Activated naive CD8-positive, alpha-beta T cell treated with anti-CD3 and anti-CD28 coated beads, Interleukin-2, amount 10 ng/mL, durations not matched to agents 7 days and 5 days (primary cell): ENCODE measurements around the gene NUMA1. TPM values are rescaled to one million over a fixed set of nuclear protein-coding genes. Genes with fewer than 3 reads are reported as not detected.

Experiments used
- ATAC-seq: fragments of 150-1000 bp; cut with Tn5 transposase; one replicate; pipeline ENCODE4 v1.10.0; 2021; ENCODE audit warnings: low read depth, moderate library complexity
- POLR2A ChIA-PET: fragments of 350-600 bp; sonication (Branson Sonifier 250); formaldehyde crosslinking; loops from one replicate; lab custom pipeline; 2021; ENCODE audit warnings: antibody characterized with exemption; lab: Charles Lee
- DNase-seq: peaks from one replicate; pipeline ENCODE4 v3.0.0; 2021
- H3K27ac Mint-ChIP-seq: one replicate; pipeline ENCODE4 v1.8.0; 2022; ENCODE audit warnings: mild to moderate bottlenecking, mixed read lengths
- H3K27me3 Mint-ChIP-seq: one replicate; pipeline ENCODE4 v1.8.0; 2022; ENCODE audit warnings: mild to moderate bottlenecking, moderate library complexity, mixed read lengths
- H3K36me3 Mint-ChIP-seq: one replicate; pipeline ENCODE4 v1.8.0; 2021; ENCODE audit warnings: mild to moderate bottlenecking, mixed read lengths
- H3K4me1 Mint-ChIP-seq: one replicate; pipeline ENCODE4 v1.8.0; 2021; ENCODE audit warnings: mixed read lengths
- H3K4me3 Mint-ChIP-seq: one replicate; pipeline ENCODE4 v1.8.0; 2022; ENCODE audit warnings: mild to moderate bottlenecking, moderate library complexity, mixed read lengths
- H3K9me3 Mint-ChIP-seq: one replicate; pipeline ENCODE4 v1.8.0; 2021; ENCODE audit warnings: mixed read lengths
- total RNA-seq, 2 experiments: library from RNA; stranded (reverse); gene quantifications; one replicate each; pipeline ENCODE4 v1.2.3, GENCODE V29; 2021

The NUMA1 gene
- total RNA-seq, 2 experiments from 2014 or later, result 262 to 263 TPM

DNA sequence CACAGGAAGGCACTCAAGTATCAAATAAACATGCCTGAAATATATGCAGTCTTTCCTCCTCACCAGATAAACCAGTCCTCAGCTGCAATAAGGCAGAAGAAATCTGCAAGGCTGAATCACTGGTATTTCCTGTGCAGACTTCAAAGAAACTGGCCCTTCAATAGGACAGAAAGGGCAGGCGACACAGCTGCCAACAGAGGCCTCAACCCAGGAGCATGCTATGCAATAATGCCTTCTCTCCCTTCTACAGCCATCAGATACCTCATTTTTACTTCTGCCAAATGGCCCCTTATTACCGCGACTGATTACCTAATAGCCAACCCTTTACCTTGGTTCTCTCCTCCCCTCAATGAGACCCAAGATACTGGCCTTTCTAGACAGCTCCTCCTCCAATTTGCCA is 8.0 kb downstream of the NUMA1 start:
- DNase-seq (no peak), ATAC-seq (peak; percentile 67)
- H3K4me3 Mint-ChIP-seq, result no peak overlapping the region
- no peaks in the 10 kb centered on the region for H3K9me3 Mint-ChIP-seq
- no peaks in the 10 kb centered on the region for H3K27me3 Mint-ChIP-seq
- peak overlapping the region; percentile 42 for H3K27ac Mint-ChIP-seq
- H3K36me3 Mint-ChIP-seq, result peaks cover 38% of the 10 kb centered on the region
- POLR2A ChIA-PET, result no interaction called here
- H3K4me1 Mint-ChIP-seq, result peaks cover 52% of the 10 kb centered on the region

DNA sequence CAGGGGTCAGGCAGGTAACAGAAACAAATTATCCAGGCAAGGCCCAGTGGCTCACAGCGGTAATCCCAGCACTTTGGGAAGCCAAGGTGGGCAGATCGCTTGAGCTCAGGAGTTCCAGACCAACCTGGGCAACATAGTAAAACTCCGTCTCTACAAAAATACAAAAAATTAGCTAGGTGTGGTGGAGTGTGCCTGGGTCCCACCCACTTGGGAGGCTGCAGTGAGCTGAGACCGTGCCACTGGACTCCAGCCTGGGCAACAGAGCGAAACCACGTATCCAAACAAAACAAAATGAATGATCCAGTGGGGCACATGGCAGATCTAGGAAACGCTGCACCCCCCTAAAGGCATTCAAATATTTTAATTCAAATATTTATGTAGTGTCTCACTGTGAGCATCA is 9.9 kb downstream of the NUMA1 start:
- POLR2A ChIA-PET, result interaction anchor here (1.4 kb wide), 1 partner anchor 9 kb away, joined by 4 read pairs; no protein-coding TSS in a partner anchor
- Mint-ChIP-seq H3K36me3 (peaks cover 42% of the 10 kb centered on the region), H3K9me3 (no peaks in the 10 kb centered on the region), H3K4me1 (peaks cover 48% of the 10 kb centered on the region), H3K27ac (no peak overlapping the region), H3K27me3 (no peaks in the 10 kb centered on the region), H3K4me3 (no peak overlapping the region)
- ATAC-seq, result no peak
- no peak for DNase-seq

DNA sequence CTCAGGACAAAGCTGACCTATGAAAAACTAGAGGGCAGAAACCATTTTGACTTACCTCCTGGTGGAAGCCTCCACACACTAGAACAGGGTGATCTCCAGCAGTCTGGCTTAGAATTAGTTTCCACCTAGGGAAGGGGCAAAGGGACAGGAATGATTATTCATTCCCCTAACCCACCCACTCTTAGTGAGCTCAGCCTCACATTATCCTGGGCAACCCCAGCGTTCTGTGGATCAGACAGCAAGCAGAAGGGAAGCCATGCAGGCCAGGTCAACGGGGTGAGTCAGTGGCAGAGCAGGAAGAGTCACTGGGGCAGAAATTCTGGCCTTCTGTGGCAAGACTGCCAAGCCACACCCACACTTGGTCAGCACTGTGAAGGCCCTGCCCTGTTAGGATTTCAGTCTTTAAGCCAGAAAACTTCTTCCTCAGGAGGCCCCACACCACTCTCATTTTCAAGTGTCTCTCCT is 10.5 kb downstream of the NUMA1 start:
- ATAC-seq, result no peak
- H3K27ac Mint-ChIP-seq, result peak overlapping the region; percentile 52
- H3K4me3 Mint-ChIP-seq, result no peak overlapping the region
- POLR2A ChIA-PET, result interaction anchor here (1.4 kb wide), 1 partner anchor 10 kb away, joined by 4 read pairs; no protein-coding TSS in a partner anchor
- no peak for DNase-seq
- no peaks in the 10 kb centered on the region for H3K27me3 Mint-ChIP-seq
- peaks cover 47% of the 10 kb centered on the region for H3K4me1 Mint-ChIP-seq
- H3K36me3 Mint-ChIP-seq, result peaks cover 40% of the 10 kb centered on the region
- H3K9me3 Mint-ChIP-seq, result no peaks in the 10 kb centered on the region

DNA sequence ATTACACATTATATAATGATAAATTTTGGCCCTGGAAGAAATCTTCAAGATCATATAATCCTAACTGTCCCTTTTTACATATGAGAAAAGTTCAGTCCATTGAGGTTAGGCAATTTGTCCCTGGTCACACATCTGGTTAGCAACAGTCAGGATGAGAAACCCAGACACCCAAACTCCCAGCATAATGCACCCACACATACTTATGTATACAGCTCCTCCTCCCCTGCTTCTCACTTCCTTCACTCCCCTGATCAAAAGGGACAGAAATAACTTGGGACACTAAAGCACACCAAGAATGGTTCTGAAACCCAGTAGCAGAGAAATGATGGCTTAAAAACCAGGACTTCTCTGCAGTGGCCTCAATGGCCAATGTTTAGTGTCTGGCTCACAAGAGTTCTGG is 11.1 kb downstream of the NUMA1 start:
- no peaks in the 10 kb centered on the region for H3K9me3 Mint-ChIP-seq
- peaks cover 47% of the 10 kb centered on the region for H3K4me1 Mint-ChIP-seq
- no peak for ATAC-seq
- no peak overlapping the region for H3K4me3 Mint-ChIP-seq
- DNase-seq, result no peak
- peaks cover 38% of the 10 kb centered on the region for H3K36me3 Mint-ChIP-seq
- POLR2A ChIA-PET, result interaction anchor here (0.7 kb wide), 1 partner anchor 318 kb away, joined by 4 read pairs; no protein-coding TSS in a partner anchor
- H3K27ac Mint-ChIP-seq, result peak overlapping the region; percentile 60
- no peaks in the 10 kb centered on the region for H3K27me3 Mint-ChIP-seq

DNA sequence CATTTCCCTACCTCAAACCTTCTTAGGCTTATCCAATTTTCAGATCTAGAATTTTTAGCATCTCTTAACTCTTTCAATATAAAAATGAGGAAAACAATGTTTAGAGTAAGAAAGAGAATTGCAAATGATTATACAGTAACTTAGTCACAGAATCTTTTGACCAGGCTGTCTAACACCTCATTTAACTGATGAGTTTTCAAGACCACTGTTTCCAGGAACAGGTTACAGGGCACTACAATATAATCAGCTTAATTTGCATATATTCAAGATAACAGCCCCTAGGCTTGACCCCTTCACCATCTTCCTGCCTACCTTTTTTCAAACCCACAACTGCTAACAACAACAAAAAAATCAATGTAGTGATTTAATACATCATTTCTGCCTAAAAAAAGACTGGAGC is 12.7 kb downstream of the NUMA1 start:
- H3K27ac Mint-ChIP-seq, result no peak overlapping the region
- peaks cover 40% of the 10 kb centered on the region for H3K4me1 Mint-ChIP-seq
- no peaks in the 10 kb centered on the region for H3K27me3 Mint-ChIP-seq
- no peak overlapping the region for H3K4me3 Mint-ChIP-seq
- POLR2A ChIA-PET, result interaction anchor here (1.1 to 1.5 kb wide), 2 partner anchors 11 to 45 kb away, joined by 3 read pairs; partner anchors contain the start of gene ANAPC15
- no peaks in the 10 kb centered on the region for H3K9me3 Mint-ChIP-seq
- ATAC-seq (no peak), DNase-seq (no peak)
- H3K36me3 Mint-ChIP-seq, result peaks cover 36% of the 10 kb centered on the region

DNA sequence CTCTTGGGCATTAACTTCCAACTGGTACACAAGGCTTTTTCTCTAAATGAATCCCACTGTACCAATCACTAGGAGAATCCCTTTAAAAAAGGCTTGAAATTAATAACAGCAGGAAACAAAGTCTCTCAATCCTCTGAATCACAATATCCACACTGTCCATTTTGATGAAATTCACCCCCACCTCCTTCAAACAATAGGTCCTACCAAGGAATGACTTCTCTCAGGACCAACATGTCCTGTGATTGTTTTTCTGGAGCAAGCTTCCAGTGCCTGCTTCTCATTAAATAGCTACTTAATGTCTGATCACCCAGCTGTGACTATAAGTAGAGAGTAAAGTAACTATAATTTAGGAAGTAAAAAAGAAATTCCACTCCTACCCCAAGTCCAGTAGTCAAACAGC is 13.1 kb downstream of the NUMA1 start:
- no peak for DNase-seq
- no peak for ATAC-seq
- Mint-ChIP-seq H3K4me3 (no peak overlapping the region), H3K27ac (no peak overlapping the region), H3K4me1 (peaks cover 36% of the 10 kb centered on the region), H3K36me3 (peaks cover 35% of the 10 kb centered on the region), H3K9me3 (no peaks in the 10 kb centered on the region), H3K27me3 (no peaks in the 10 kb centered on the region)
- POLR2A ChIA-PET, result interaction anchor here (1.1 to 1.5 kb wide), 2 partner anchors 12 to 45 kb away, joined by 3 read pairs; partner anchors contain the start of gene ANAPC15

DNA sequence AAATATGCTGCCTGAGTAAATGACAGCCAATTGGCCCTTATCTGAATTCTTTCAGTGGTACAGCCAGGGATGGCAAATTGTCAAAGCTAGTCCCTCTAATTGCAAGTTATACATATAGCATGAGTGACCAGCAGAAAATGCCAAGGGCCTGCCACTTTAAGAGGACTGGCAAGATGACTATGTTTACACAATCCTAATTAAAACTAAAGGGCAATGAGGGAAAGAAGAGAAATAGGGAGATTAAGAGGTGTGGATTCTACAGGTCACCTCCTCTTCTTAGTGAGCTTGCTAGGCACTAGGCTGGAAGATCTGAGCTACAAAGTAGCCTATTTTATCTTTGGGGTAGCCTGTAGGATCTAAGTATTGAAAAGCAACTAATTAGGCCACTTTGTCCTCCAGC is 13.5 kb downstream of the NUMA1 start:
- POLR2A ChIA-PET, result interaction anchor here (1.1 kb wide), 1 partner anchor 46 kb away, joined by 3 read pairs; the partner anchor contains the start of gene ANAPC15
- H3K27me3 Mint-ChIP-seq, result no peaks in the 10 kb centered on the region

DNA sequence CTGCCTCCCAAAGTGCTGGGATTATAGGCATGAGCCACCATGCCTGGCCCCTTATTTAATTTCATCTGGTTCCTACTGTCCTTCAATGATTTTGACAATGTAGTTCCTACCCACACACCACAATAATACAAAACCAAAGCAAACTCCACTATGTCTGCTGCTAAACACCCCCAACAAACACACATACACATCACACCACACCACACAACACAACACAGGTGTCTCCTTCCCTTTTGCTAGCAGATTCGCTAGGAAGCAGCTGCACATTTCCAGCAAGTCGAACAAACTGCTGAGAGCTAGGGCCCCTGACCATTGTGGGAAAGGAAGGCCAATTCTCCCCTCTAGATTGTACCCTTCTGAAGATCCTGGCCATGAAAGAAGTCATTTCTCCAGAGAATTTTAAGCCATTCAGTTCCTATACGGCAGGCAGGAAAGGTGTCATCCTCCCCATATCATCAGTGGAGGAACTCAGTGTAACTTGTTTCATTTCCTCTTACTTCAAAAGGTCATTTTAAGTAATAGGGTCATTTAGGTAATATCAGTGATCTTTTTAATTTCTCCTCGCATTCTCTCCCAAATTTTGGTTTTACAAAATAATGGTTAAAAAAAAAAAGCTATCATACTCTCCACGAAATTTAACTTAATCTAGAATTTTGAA is 18.5 kb downstream of the NUMA1 start:
- Mint-ChIP-seq H3K27me3 (no peaks in the 10 kb centered on the region), H3K27ac (no peak overlapping the region), H3K9me3 (no peaks in the 10 kb centered on the region), H3K4me3 (no peak overlapping the region), H3K36me3 (peaks cover 16% of the 10 kb centered on the region), H3K4me1 (peaks cover 10% of the 10 kb centered on the region)
- POLR2A ChIA-PET, result no interaction called here
- DNase-seq (no peak), ATAC-seq (no peak)

More for the DNA sequence above, 13.5 kb downstream of the NUMA1 start:
- Mint-ChIP-seq H3K4me3 (no peak overlapping the region), H3K9me3 (no peaks in the 10 kb centered on the region), H3K27ac (no peak overlapping the region), H3K4me1 (peaks cover 32% of the 10 kb centered on the region), H3K36me3 (peaks cover 34% of the 10 kb centered on the region)
- no peak for ATAC-seq
- DNase-seq, result no peak

DNA sequence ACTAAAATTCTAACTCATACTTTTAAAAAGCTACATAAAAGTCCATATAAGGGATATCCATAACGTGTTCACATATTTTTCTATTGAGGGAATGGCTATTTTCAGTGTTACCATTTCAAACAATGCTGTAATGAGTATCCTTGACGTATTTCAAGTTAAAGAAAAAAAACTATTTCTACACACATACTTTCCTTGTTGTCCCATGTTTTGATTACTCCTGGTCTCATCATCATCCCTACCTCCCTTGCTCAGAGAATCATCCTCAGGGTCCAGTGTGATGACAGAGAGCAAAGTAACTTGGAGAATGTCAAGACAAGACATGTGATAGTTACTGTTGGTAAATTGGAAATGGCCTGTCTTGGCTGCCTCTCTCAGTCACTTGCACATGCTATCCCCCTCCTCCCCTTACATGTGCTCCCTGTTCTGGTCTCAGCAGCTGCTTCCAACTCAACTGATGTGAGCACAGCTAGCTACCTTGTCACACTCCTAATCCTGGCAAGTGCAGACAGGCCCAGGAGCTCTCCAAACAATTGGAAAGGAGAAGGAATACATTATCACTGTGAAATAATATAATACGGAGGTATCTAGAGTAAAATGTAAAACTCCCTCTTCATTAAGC is 21.8 kb downstream of the NUMA1 start:
- no peak for ATAC-seq
- POLR2A ChIA-PET, result no interaction called here
- H3K36me3 Mint-ChIP-seq, result peaks cover 12% of the 10 kb centered on the region
- no peak overlapping the region for H3K4me3 Mint-ChIP-seq
- H3K27me3 Mint-ChIP-seq, result no peaks in the 10 kb centered on the region
- no peak for DNase-seq
- no peak overlapping the region for H3K27ac Mint-ChIP-seq
- no peaks in the 10 kb centered on the region for H3K9me3 Mint-ChIP-seq
- H3K4me1 Mint-ChIP-seq, result peaks cover 6% of the 10 kb centered on the region

DNA sequence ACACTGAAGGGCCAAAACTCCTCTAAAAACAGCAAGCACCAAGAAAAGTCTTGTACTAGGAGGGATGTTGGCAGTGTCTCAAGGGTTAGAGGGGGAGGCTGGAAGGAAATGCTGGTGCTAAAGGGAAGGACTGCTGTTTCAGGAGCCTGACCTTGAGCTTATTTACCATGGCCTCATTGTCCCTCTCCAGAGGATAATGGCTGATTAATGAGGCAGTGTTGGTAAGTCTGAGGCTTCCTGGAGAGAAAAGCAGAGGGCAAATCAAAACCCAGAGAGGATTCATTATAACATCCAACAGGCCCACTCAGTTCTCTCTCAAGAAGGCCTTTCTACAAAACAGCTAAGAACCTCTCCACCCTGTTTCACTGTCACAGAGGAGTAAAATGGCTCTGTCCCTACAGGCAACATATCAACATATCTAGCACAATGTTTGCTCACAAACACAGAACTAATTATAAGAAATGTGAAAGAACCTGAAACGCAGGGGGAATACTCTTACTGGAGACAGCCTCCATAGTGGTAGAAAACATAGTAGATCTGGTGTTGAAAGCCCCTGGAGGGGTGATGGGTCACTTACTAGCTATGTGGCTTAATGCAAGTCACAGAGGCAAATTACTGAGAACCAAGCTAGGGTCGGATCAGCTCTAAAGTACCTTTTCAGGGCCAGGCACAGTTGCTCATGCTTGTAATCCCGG is 31.4 kb downstream of the NUMA1 start:
- H3K36me3 Mint-ChIP-seq, result peaks cover 9% of the 10 kb centered on the region
- no peaks in the 10 kb centered on the region for H3K27me3 Mint-ChIP-seq
- ATAC-seq (no peak), DNase-seq (no peak)
- H3K9me3 Mint-ChIP-seq, result no peaks in the 10 kb centered on the region
- H3K4me1 Mint-ChIP-seq, result peaks cover 9% of the 10 kb centered on the region
- no peak overlapping the region for H3K4me3 Mint-ChIP-seq
- H3K27ac Mint-ChIP-seq, result no peak overlapping the region
- POLR2A ChIA-PET, result interaction anchor here (0.9 kb wide), 1 partner anchor 8 kb away, joined by 3 read pairs; no protein-coding TSS in a partner anchor

DNA sequence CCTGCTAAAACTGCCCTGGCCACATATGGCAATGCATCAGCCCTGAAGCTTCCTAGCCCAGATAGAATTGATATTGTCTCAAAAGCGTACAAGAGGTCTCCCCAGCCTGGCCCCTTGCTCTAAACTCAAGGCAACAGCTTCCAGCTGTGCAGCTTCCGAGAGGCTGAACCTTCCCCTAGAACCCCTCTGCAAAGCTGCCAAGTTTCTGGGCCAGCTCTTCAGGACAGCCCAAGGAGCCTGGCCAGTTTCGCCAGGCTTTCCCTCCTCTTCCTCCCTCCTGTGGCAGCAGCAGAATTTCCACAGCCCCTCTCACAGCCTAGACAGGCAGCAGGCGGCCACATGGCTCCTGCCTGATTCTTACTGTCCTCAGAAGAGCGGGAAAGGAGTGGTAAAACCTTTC is 34.5 kb downstream of the NUMA1 start:
- ATAC-seq (no peak), DNase-seq (no peak)
- POLR2A ChIA-PET, result no interaction called here
- H3K9me3 Mint-ChIP-seq, result no peaks in the 10 kb centered on the region
- no peaks in the 10 kb centered on the region for H3K27me3 Mint-ChIP-seq
- peaks cover 12% of the 10 kb centered on the region for H3K36me3 Mint-ChIP-seq
- no peak overlapping the region for H3K27ac Mint-ChIP-seq
- peaks cover 24% of the 10 kb centered on the region for H3K4me1 Mint-ChIP-seq
- no peak overlapping the region for H3K4me3 Mint-ChIP-seq

DNA sequence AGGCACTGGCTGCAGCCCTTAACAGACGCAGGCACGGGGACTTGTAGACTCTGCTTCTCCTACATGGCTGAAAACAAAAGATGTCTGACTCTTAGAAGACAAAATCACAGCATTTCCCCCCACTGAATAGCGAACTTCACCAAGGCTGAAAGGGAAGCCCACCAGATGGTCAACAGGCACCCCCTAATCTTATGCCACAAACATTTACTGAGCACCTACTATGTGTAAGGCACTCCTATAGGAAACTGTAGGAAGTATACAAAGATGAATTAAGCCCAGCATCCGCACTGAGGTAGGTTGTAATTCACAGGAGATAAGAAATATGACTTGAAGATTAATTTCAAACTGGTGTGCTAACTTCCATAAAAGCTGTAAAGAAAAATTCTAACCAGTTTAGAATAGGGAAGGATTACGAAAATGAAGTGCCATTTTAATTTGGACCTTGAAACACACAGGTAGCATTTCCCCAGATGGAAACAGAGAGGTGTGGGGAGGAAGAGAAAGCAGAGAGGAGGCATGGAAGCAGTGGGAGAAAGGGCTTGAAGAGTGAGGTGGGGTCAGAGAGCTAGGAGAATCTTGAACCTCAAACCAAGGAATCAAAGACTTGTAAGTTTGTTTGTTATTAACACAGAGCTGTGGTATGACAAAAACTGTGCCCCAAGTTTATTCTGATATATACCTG is 38.1 kb downstream of the NUMA1 start:
- Mint-ChIP-seq H3K9me3 (no peaks in the 10 kb centered on the region), H3K36me3 (peaks cover 12% of the 10 kb centered on the region), H3K4me3 (no peak overlapping the region), H3K4me1 (peaks cover 23% of the 10 kb centered on the region), H3K27ac (no peak overlapping the region), H3K27me3 (no peaks in the 10 kb centered on the region)
- DNase-seq (no peak), ATAC-seq (no peak)
- POLR2A ChIA-PET, result interaction anchor here (0.9 kb wide), 1 partner anchor 51 kb away, joined by 3 read pairs; no protein-coding TSS in a partner anchor
